Osteoblast (primary cell): Measurements from ENCODE around the gene CHRDL2. TPM values are rescaled to one million over a fixed set of nuclear protein-coding genes. Genes with fewer than 3 reads are reported as not detected.

Source experiments
- DNase-seq: peaks from one replicate; pipeline ENCODE4 v3.0.0; 2011; ENCODE audit warnings: low spot score, mixed read lengths; ENCODE audit not compliant: insufficient read length; ENCODE audit errors: missing footprints
- H2AFZ ChIP-seq: 2 replicates; pipeline ENCODE4 v1.6.0; 2011; ENCODE audit warnings: mild to moderate bottlenecking, low read length
- H3K27ac ChIP-seq: 2 replicates; pipeline ENCODE4 v1.5.1; 2011; ENCODE audit warnings: mild to moderate bottlenecking, low read depth, low read length, moderate library complexity
- H3K27me3 ChIP-seq: 2 replicates; pipeline ENCODE4 v1.6.0; 2012; ENCODE audit warnings: mild to moderate bottlenecking, control low read depth, inconsistent platforms, low read length, moderate library complexity; ENCODE audit not compliant: insufficient read depth
- H3K36me3 ChIP-seq: 2 replicates; pipeline ENCODE4 v1.5.1; 2011; ENCODE audit warnings: mild to moderate bottlenecking, low read length, control low read depth, moderate library complexity; ENCODE audit not compliant: insufficient read depth
- H3K4me1 ChIP-seq: 2 replicates; pipeline ENCODE4 v1.5.1; 2011; ENCODE audit warnings: mild to moderate bottlenecking, low read length, control low read depth, moderate library complexity; ENCODE audit not compliant: insufficient read depth
- H3K4me2 ChIP-seq: 2 replicates; pipeline ENCODE4 v1.6.0; 2011; ENCODE audit warnings: mild to moderate bottlenecking, low read length; ENCODE audit not compliant: insufficient read depth
- H3K4me3 ChIP-seq: fragments of 200-600 bp; sonication (generic); 3 replicates; pipeline ENCODE4 v1.5.1; 2012; ENCODE audit warnings: mild to moderate bottlenecking, low read length, inconsistent platforms; ENCODE audit not compliant: insufficient read depth
- H3K79me2 ChIP-seq: 2 replicates; pipeline ENCODE4 v1.6.0; 2012; ENCODE audit warnings: mild to moderate bottlenecking, low read length, control low read depth, inconsistent platforms; ENCODE audit not compliant: insufficient read depth
- H3K9me3 ChIP-seq: 2 replicates; pipeline ENCODE4 v1.5.1; 2011; ENCODE audit warnings: low read depth, low read length, control low read depth
- H4K20me1 ChIP-seq: 2 replicates; pipeline ENCODE4 v1.6.0; 2012; ENCODE audit warnings: mild to moderate bottlenecking, low read length, control low read depth; ENCODE audit not compliant: insufficient read depth
- total RNA-seq: library from RNA; depleted of rRNA; stranded (reverse); fragments of >200 nt; gene quantifications from 2 replicates; pipeline ENCODE4 v1.2.3, GENCODE V29; 2012
- TF ChIP-seq, protein P1 (sequence below): IDR thresholded peaks from 2 replicates; pipeline ENCODE4 v1.5.1; 2011; ENCODE audit warnings: mild to moderate bottlenecking, low read depth, low read length, moderate library complexity; ENCODE audit errors: extremely low read depth

Gene CHRDL2
- total RNA-seq, 1 donor: under 0.01 TPM

DNA sequence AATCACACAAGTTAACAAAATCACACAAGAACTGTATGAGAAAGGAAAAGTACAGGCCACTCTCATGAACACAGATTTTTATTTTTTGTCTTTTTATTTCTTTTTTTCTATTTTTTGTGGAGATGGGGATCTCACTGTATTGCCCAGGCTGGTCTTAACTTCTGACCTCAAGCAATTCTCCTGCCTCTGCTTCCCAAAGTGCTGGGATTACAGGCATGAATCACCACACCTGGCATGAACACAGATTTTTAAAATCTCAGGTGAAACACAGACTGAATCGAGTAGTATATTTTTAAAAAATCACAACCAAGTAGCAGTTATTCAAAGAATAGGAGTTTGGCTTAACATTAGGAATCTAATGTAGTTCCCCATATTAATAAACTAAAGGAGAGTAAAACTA, 35.7 kb upstream of the CHRDL2 start:
- Histone ChIP-seq H3K4me2 (no peak overlapping the region), H3K9me3 (no peaks in the 10 kb centered on the region), H3K27me3 (no peaks in the 10 kb centered on the region), H3K4me1 (no peaks in the 10 kb centered on the region), H3K27ac (no peak overlapping the region), H3K36me3 (no peaks in the 10 kb centered on the region), H3K79me2 (peaks cover 84% of the 10 kb centered on the region), H2AFZ (no peak overlapping the region), H3K4me3 (no peak overlapping the region), H4K20me1 (peaks cover 24% of the 10 kb centered on the region)
- DNase-seq: no peak
- TF ChIP-seq, protein P1, sequence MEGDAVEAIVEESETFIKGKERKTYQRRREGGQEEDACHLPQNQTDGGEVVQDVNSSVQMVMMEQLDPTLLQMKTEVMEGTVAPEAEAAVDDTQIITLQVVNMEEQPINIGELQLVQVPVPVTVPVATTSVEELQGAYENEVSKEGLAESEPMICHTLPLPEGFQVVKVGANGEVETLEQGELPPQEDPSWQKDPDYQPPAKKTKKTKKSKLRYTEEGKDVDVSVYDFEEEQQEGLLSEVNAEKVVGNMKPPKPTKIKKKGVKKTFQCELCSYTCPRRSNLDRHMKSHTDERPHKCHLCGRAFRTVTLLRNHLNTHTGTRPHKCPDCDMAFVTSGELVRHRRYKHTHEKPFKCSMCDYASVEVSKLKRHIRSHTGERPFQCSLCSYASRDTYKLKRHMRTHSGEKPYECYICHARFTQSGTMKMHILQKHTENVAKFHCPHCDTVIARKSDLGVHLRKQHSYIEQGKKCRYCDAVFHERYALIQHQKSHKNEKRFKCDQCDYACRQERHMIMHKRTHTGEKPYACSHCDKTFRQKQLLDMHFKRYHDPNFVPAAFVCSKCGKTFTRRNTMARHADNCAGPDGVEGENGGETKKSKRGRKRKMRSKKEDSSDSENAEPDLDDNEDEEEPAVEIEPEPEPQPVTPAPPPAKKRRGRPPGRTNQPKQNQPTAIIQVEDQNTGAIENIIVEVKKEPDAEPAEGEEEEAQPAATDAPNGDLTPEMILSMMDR: no peak

DNA sequence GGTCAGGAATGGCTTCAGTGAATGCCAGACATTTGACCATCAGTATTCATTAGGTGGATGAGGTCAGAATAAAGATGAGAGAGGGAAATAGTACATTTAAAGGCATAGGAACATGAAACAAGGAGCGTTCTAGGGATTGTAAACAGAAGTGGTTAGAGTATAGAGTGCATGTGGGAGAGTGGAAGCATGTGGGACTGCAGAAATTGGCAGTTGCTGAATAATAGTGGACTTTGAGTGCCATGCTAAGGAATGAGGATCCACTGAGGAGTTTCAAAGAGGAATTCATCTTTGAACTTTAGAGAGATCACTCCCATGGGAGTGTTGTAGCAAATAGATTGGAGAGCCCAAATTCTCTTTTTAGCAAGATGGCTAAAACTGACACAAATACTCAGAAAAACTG, 25.3 kb upstream of the CHRDL2 start:
- Histone ChIP-seq H3K4me3 (no peak overlapping the region), H3K4me2 (no peak overlapping the region), H2AFZ (no peak overlapping the region), H3K79me2 (peaks cover 43% of the 10 kb centered on the region), H3K27me3 (no peaks in the 10 kb centered on the region), H4K20me1 (peaks cover 10% of the 10 kb centered on the region), H3K9me3 (no peaks in the 10 kb centered on the region), H3K36me3 (no peaks in the 10 kb centered on the region), H3K4me1 (peaks cover 38% of the 10 kb centered on the region), H3K27ac (no peak overlapping the region)
- no peak for DNase-seq
- TF ChIP-seq, protein P1: no peak

- H3K4me1 ChIP-seq: peaks cover 38% of the 10 kb centered on the region
- no peaks in the 10 kb centered on the region for H3K27me3 ChIP-seq
- H3K9me3 ChIP-seq: no peaks in the 10 kb centered on the region
- H4K20me1 ChIP-seq: peaks cover 10% of the 10 kb centered on the region
- peak overlapping the region; percentile 90 for H3K27ac ChIP-seq
- H3K36me3 ChIP-seq: no peaks in the 10 kb centered on the region
- H3K4me2 ChIP-seq: peak overlapping the region; percentile 75
- peaks cover 54% of the 10 kb centered on the region for H3K79me2 ChIP-seq
- H2AFZ ChIP-seq: no peak overlapping the region
- no peak for DNase-seq
- TF ChIP-seq, protein P1: no peak
- H3K4me3 ChIP-seq: peak overlapping the region; percentile 60
Measured at GRCh38 chr11:74755395-74755995, 24.3 kb upstream of the CHRDL2 start.

- Histone ChIP-seq H3K4me2 (peak overlapping the region; percentile 75), H2AFZ (no peak overlapping the region), H3K4me1 (peaks cover 45% of the 10 kb centered on the region), H3K4me3 (peak overlapping the region; percentile 60), H3K27ac (peak overlapping the region; percentile 90), H4K20me1 (peaks cover 10% of the 10 kb centered on the region), H3K9me3 (no peaks in the 10 kb centered on the region), H3K36me3 (no peaks in the 10 kb centered on the region), H3K79me2 (peaks cover 62% of the 10 kb centered on the region), H3K27me3 (no peaks in the 10 kb centered on the region)
- TF ChIP-seq, protein P1: no peak
- DNase-seq: peak; percentile 92
Measured at GRCh38 chr11:74754507-74755252, 23.5 kb upstream of the CHRDL2 start.
